Fibroblast of lung (primary cell): ENCODE results near the gene CDCP1. TPM values are rescaled to one million over a fixed set of nuclear protein-coding genes. Genes with fewer than 3 reads are reported as not detected.

Experiments
- DNase-seq, 2 donors: peaks; one replicate each; pipeline versions ENCODE4 v3.0.0 to v3.0.0-alpha.2; 2010; ENCODE audit warnings: low read depth in 2 of 2
- H2AFZ ChIP-seq: 2 replicates; pipeline ENCODE4 v1.5.1; 2012; ENCODE audit warnings: low read length, control low read depth, inconsistent platforms
- H3K27ac ChIP-seq: 2 replicates; pipeline ENCODE4 v1.5.1; 2011; ENCODE audit warnings: low read length, control low read depth; ENCODE audit not compliant: insufficient read depth
- H3K27me3 ChIP-seq: 2 replicates; pipeline ENCODE4 v1.5.1; 2011; ENCODE audit warnings: mild to moderate bottlenecking, low read length; ENCODE audit not compliant: control insufficient read depth, insufficient read depth
- H3K36me3 ChIP-seq: 2 replicates; pipeline ENCODE4 v1.5.1; 2011; ENCODE audit warnings: low read length; ENCODE audit not compliant: control insufficient read depth, insufficient read depth
- H3K4me1 ChIP-seq: 2 replicates; pipeline ENCODE4 v1.5.1; 2011; ENCODE audit warnings: low read length; ENCODE audit not compliant: control insufficient read depth, insufficient read depth; ENCODE audit errors: extremely low read depth
- H3K4me2 ChIP-seq: 2 replicates; pipeline ENCODE4 v1.5.1; 2011; ENCODE audit warnings: low read length, control low read depth; ENCODE audit not compliant: insufficient read depth; ENCODE audit errors: extremely low read depth
- H3K4me3 ChIP-seq, 4 experiments: fragments of 200-600 bp in 1 of 4; sonication (generic) in 1 of 4; replicated peaks in 1 of 4; 2 replicates each; pipeline ENCODE4 v1.5.1; 2011 to 2016; ENCODE audit warnings: low read length in 4 of 4, low read depth in 3 of 4, mild to moderate bottlenecking in 3 of 4, control low read depth in 2 of 4, inconsistent platforms in 1 of 4, mixed read lengths in 1 of 4; ENCODE audit not compliant: insufficient read depth in 1 of 4; ENCODE audit errors: control extremely low read depth in 1 of 4
- H3K79me2 ChIP-seq: 2 replicates; pipeline ENCODE4 v1.5.1; 2012; ENCODE audit warnings: mild to moderate bottlenecking, low read length, inconsistent platforms; ENCODE audit not compliant: control insufficient read depth, insufficient read depth
- H3K9ac ChIP-seq: 2 replicates; pipeline ENCODE4 v1.5.1; 2011; ENCODE audit warnings: mild to moderate bottlenecking, low read length, control low read depth; ENCODE audit not compliant: insufficient read depth
- H3K9me3 ChIP-seq: 2 replicates; pipeline ENCODE4 v1.5.1; 2012; ENCODE audit warnings: low read depth, low read length; ENCODE audit not compliant: control insufficient read depth, insufficient read depth
- H4K20me1 ChIP-seq: 2 replicates; pipeline ENCODE4 v1.5.1; 2011; ENCODE audit warnings: low read length; ENCODE audit not compliant: control insufficient read depth, insufficient read depth; ENCODE audit errors: extremely low read depth
- CTCF ChIP-seq, 2 donors: IDR thresholded peaks in 1 of 2; conservative IDR thresholded peaks in 1 of 2; 1 replicate in 1 of 2; 2 replicates in 1 of 2; pipeline ENCODE4 v1.5.1; 2011 to 2012; ENCODE audit warnings: low read length in 2 of 2, control low read depth in 1 of 2, inconsistent platforms in 1 of 2, low read depth in 1 of 2, mild to moderate bottlenecking in 1 of 2
- EZH2 ChIP-seq: IDR thresholded peaks from 2 replicates; pipeline ENCODE4 v1.5.1; 2012; ENCODE audit warnings: low read length, control low read depth, mild to moderate bottlenecking; ENCODE audit errors: missing control alignments
- polyA plus RNA-seq, 2 donors: library from polyadenylated mRNA; depleted of rRNA in 1 of 2; stranded (reverse) in 1 of 2; unstranded in 1 of 2; fragments of >200 nt; gene quantifications; 2 replicates each; pipeline ENCODE4 v1.2.1, GENCODE V29; 2011 to 2012; ENCODE audit warnings: missing spikeins in 1 of 2
- total RNA-seq: library from RNA; depleted of rRNA; stranded (reverse); fragments of >200 nt; gene quantifications from 2 replicates; pipeline ENCODE4 v1.2.1, GENCODE V29; 2014

Gene CDCP1
- total and polyA plus RNA-seq, 2 donors (not counting 1 experiment from before 2014, with no cell fraction given): 25.6 to 56.1 TPM

GRCh38 chr3:45110509-45110833, 35.7 kb downstream of the CDCP1 start:
- Histone ChIP-seq H3K4me1 (peaks cover 15% of the 10 kb centered on the region), H3K9me3 (no peaks in the 10 kb centered on the region), H2AFZ (no peak overlapping the region), H3K4me2 (no peak overlapping the region), H3K27ac (no peak overlapping the region), H3K36me3 (peaks cover 21% of the 10 kb centered on the region), H3K4me3 (no peak overlapping the region), H3K9ac (no peak overlapping the region), H3K27me3 (no peaks in the 10 kb centered on the region), H3K79me2 (no peaks in the 10 kb centered on the region), H4K20me1 (no peaks in the 10 kb centered on the region)
- TF ChIP-seq EZH2 (no peak), CTCF (conservative IDR thresholded peaks at IDR 0.05 in 1 of 2, IDR thresholded peaks at IDR 0.05 in 1 of 2; ENCODE audit: low read depth in 1 of 2, low read length in 2 of 2) (no peak)
- DNase-seq: no peak

- Histone ChIP-seq H2AFZ (no peak overlapping the region), H3K9ac (no peak overlapping the region)
Measured at GRCh38 chr3:45109771-45110508, 36.2 kb downstream of the CDCP1 start.

GRCh38 chr3:45106874-45107273, 39.3 kb downstream of the CDCP1 start:
- Histone ChIP-seq H2AFZ (no peak overlapping the region), H3K4me2 (no peak overlapping the region), H4K20me1 (no peaks in the 10 kb centered on the region), H3K9me3 (no peaks in the 10 kb centered on the region), H3K27me3 (no peaks in the 10 kb centered on the region), H3K4me1 (peaks cover 18% of the 10 kb centered on the region), H3K36me3 (peaks cover 16% of the 10 kb centered on the region), H3K79me2 (no peaks in the 10 kb centered on the region), H3K27ac (peak overlapping the region; percentile 93), H3K9ac (no peak overlapping the region), H3K4me3 (no peak overlapping the region)
- TF ChIP-seq EZH2: no peak
- no peak for TF ChIP-seq CTCF (conservative IDR thresholded peaks at IDR 0.05 in 1 of 2, IDR thresholded peaks at IDR 0.05 in 1 of 2; ENCODE audit: low read depth in 1 of 2, low read length in 2 of 2)
- no peak for DNase-seq

More at GRCh38 chr3:45109771-45110508, 36.2 kb downstream of the CDCP1 start:
- Histone ChIP-seq H3K27ac (no peak overlapping the region), H3K27me3 (no peaks in the 10 kb centered on the region), H3K36me3 (peaks cover 21% of the 10 kb centered on the region), H3K9me3 (no peaks in the 10 kb centered on the region), H3K4me1 (peaks cover 18% of the 10 kb centered on the region), H4K20me1 (no peaks in the 10 kb centered on the region), H3K4me2 (no peak overlapping the region), H3K79me2 (no peaks in the 10 kb centered on the region), H3K4me3 (no peak overlapping the region)
- no peak for DNase-seq
- TF ChIP-seq EZH2 (no peak), CTCF (conservative IDR thresholded peaks at IDR 0.05 in 1 of 2, IDR thresholded peaks at IDR 0.05 in 1 of 2; ENCODE audit: low read depth in 1 of 2, low read length in 2 of 2) (no peak)
